DND-41 (cell line): ENCODE results near the gene GALNTL6.

Source experiments
- ATAC-seq: fragments of 200-7000 bp; cut with Tn5 transposase; 3 replicates; pipeline ENCODE4 v1.9.1; 2021; ENCODE audit warnings: low read depth; ENCODE audit not compliant: insufficient read depth
- DNase-seq: peaks from one replicate; pipeline ENCODE4 v3.0.0-alpha.2; 2020
- H2AFZ ChIP-seq: 2 replicates; pipeline ENCODE4 v1.6.0; 2012; ENCODE audit warnings: low read depth, low read length
- H3K27ac ChIP-seq: 2 replicates; pipeline ENCODE4 v1.5.1; 2012; ENCODE audit warnings: low read length, inconsistent platforms
- H3K27me3 ChIP-seq: fragments of 200-600 bp; sonication (generic); 2 replicates; pipeline ENCODE4 v1.6.0; 2012; ENCODE audit warnings: low read length, mild to moderate bottlenecking, inconsistent platforms; ENCODE audit not compliant: insufficient read depth, poor library complexity
- H3K36me3 ChIP-seq: 2 replicates; pipeline ENCODE4 v1.5.1; 2012; ENCODE audit warnings: low read length, inconsistent platforms; ENCODE audit not compliant: insufficient read depth
- H3K4me1 ChIP-seq: 2 replicates; pipeline ENCODE4 v1.5.1; 2012; ENCODE audit warnings: mild to moderate bottlenecking, low read length; ENCODE audit not compliant: insufficient read depth
- H3K4me2 ChIP-seq: 2 replicates; pipeline ENCODE4 v1.6.0; 2012; ENCODE audit warnings: mild to moderate bottlenecking, moderate library complexity, low read length, inconsistent platforms; ENCODE audit not compliant: insufficient read depth
- H3K4me3 ChIP-seq, 2 experiments: fragments of 200-600 bp in 1 of 2; shearing (Covaris generic) in 1 of 2; 2 replicates each; pipeline ENCODE4 v1.5.1; 2012 to 2016; ENCODE audit warnings: inconsistent platforms in 2 of 2, low read length in 2 of 2, mild to moderate bottlenecking in 2 of 2, low read depth in 1 of 2, moderate library complexity in 1 of 2
- H3K79me2 ChIP-seq: 2 replicates; pipeline ENCODE4 v1.6.0; 2012; ENCODE audit warnings: low read length, inconsistent platforms; ENCODE audit not compliant: insufficient read depth
- H3K9ac ChIP-seq: 2 replicates; pipeline ENCODE4 v1.6.0; 2012; ENCODE audit warnings: low read depth, mild to moderate bottlenecking, inconsistent platforms, low read length, moderate library complexity
- H3K9me3 ChIP-seq: 2 replicates; pipeline ENCODE4 v1.5.1; 2012; ENCODE audit warnings: low read length, moderate library complexity, mild to moderate bottlenecking, inconsistent platforms; ENCODE audit not compliant: insufficient read depth, severe bottlenecking
- H4K20me1 ChIP-seq: 2 replicates; pipeline ENCODE4 v1.6.0; 2012; ENCODE audit warnings: low read length; ENCODE audit not compliant: insufficient read depth
- EZH2 ChIP-seq: IDR thresholded peaks from 3 replicates; pipeline ENCODE4 v1.6.1; 2012; ENCODE audit warnings: borderline replicate concordance, low read depth, mild to moderate bottlenecking, moderate library complexity, low read length, inconsistent platforms; ENCODE audit not compliant: severe bottlenecking
- TF ChIP-seq, protein P1 (sequence below): IDR thresholded peaks from 2 replicates; pipeline ENCODE4 v1.5.1; 2012; ENCODE audit warnings: borderline replicate concordance, low read length, moderate library complexity, mild to moderate bottlenecking; ENCODE audit not compliant: poor library complexity, severe bottlenecking; ENCODE audit errors: extremely low read depth

The GALNTL6 gene

DNA sequence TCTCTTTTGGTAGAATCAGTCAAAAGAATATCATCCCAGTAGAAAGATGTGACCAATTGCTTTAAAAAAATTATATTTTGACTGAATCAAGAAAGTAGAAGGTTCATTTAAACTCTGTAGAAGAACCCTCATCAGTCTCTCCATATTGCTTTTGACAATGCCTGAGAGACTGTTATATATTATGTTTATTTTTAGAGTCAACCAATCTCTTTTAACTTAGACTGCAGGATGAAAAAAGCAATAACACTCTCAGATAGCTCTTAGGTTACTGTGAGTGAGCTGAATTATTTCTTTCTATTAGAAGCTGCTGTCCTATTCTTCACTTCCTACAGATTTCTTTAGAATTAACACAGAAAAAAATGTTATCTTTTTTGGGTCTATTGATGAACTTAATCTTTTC is 38.1 kb downstream of the GALNTL6 start:
- Histone ChIP-seq H4K20me1 (no peaks in the 10 kb centered on the region), H3K79me2 (no peaks in the 10 kb centered on the region), H3K4me1 (no peaks in the 10 kb centered on the region), H3K27me3 (no peaks in the 10 kb centered on the region), H3K36me3 (no peaks in the 10 kb centered on the region), H3K4me3 (no peak overlapping the region), H3K9ac (no peak overlapping the region), H3K9me3 (no peaks in the 10 kb centered on the region), H3K27ac (no peak overlapping the region), H2AFZ (no peak overlapping the region), H3K4me2 (no peak overlapping the region)
- ATAC-seq (no peak), DNase-seq (no peak)
- TF ChIP-seq, protein P1, sequence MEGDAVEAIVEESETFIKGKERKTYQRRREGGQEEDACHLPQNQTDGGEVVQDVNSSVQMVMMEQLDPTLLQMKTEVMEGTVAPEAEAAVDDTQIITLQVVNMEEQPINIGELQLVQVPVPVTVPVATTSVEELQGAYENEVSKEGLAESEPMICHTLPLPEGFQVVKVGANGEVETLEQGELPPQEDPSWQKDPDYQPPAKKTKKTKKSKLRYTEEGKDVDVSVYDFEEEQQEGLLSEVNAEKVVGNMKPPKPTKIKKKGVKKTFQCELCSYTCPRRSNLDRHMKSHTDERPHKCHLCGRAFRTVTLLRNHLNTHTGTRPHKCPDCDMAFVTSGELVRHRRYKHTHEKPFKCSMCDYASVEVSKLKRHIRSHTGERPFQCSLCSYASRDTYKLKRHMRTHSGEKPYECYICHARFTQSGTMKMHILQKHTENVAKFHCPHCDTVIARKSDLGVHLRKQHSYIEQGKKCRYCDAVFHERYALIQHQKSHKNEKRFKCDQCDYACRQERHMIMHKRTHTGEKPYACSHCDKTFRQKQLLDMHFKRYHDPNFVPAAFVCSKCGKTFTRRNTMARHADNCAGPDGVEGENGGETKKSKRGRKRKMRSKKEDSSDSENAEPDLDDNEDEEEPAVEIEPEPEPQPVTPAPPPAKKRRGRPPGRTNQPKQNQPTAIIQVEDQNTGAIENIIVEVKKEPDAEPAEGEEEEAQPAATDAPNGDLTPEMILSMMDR: no peak
- no peak for TF ChIP-seq EZH2

DNA sequence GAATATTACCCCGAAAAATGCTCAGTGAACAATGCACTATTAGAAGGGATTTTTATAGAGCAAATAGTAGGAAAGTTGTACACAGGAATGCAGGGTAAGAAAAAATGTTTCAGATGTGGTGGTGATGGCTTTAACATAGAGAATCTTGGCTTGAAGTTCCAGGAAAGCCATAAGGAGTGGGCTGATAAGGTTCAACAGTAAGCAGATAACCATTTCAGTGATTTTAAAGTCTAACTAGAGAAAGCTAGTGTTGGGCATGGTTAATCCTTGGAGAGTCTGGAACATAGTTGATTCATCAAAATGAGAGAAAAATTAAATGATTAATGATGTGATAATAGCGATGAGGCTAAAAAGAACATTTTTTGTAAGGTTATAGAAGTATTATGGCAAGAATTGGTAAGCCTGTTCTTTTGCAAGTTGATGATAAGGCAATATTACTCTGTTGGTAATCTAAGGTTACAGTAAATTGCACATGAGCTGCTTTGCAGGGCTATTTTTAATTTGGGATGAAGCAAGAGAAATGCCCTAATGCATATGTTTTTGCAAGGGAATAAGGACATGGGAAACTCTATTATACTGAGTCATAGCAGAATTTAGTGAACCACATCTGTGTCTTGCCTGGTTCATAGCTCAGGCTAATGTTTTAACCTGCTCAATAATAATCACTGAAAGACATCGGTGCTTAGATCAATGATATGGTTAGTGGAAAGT is 44.3 kb downstream of the GALNTL6 start:
- Histone ChIP-seq H3K79me2 (no peaks in the 10 kb centered on the region), H4K20me1 (no peaks in the 10 kb centered on the region), H3K27me3 (no peaks in the 10 kb centered on the region), H3K9ac (no peak overlapping the region), H3K4me3 (no peak overlapping the region), H3K4me2 (no peak overlapping the region), H2AFZ (no peak overlapping the region), H3K9me3 (no peaks in the 10 kb centered on the region), H3K27ac (no peak overlapping the region), H3K4me1 (no peaks in the 10 kb centered on the region), H3K36me3 (no peaks in the 10 kb centered on the region)
- DNase-seq (no peak), ATAC-seq (no peak)
- no peak for TF ChIP-seq EZH2
- TF ChIP-seq, protein P1: no peak

GRCh38 chr4:171875291-171875690 is 62.1 kb downstream of the GALNTL6 start:
- no peak overlapping the region for H3K9ac ChIP-seq
- no peak for DNase-seq
- H3K9me3 ChIP-seq: no peaks in the 10 kb centered on the region
- no peaks in the 10 kb centered on the region for H3K79me2 ChIP-seq
- no peaks in the 10 kb centered on the region for H3K4me1 ChIP-seq
- no peaks in the 10 kb centered on the region for H4K20me1 ChIP-seq
- no peaks in the 10 kb centered on the region for H3K36me3 ChIP-seq
- H3K4me3 ChIP-seq: no peak overlapping the region
- no peak overlapping the region for H3K27ac ChIP-seq
- TF ChIP-seq, protein P1: no peak
- TF ChIP-seq EZH2: no peak
- no peak overlapping the region for H3K4me2 ChIP-seq
- no peak overlapping the region for H2AFZ ChIP-seq
- ATAC-seq: no peak
- no peaks in the 10 kb centered on the region for H3K27me3 ChIP-seq
